ENCODE data around the gene ASAP2.

ASAP2 gene

DNA sequence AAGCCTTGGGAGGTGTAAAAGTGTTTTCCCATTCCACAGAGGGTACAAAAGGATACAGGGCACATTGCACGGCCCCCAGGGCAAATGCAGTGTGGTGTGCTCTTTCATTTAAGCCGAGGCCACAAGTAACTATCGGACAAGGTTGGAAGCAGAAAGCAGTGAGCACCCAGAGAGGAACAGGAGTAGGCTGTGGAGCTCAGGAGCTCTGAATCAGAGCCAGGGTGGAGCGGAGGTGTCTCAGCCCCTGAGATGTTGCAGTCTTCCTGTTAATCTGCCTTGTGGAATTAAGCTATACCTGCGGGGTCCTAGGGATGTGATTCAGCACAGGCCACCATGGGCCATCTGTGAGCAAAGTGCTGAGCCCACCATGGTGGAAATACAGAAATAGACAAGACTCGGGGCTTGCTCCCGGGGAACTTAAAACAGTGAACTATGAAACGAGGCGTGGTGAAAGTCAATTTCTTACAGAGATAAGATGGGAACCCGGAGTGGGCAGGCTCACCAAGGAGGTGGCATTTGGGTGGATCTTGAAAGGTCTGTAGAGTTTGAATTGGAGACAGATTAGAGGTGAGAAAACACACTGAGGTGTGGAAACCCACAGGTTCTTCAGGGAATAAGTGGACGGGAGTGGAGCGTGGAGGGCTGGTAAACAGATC is 44.0 kb downstream of the ASAP2 start:
- H3K4me3 ChIP-seq (ENCODE audit: low read depth, low read length) = no peak overlapping the region
- no peak for TF ChIP-seq CTCF (IDR thresholded peaks at IDR 0.05; ENCODE audit: borderline replicate concordance, insufficient read depth, low read depth, low read length)

- no peak overlapping the region for H3K4me3 ChIP-seq (ENCODE audit: low read depth, low read length)
- no peak for TF ChIP-seq CTCF (IDR thresholded peaks at IDR 0.05; ENCODE audit: borderline replicate concordance, insufficient read depth, low read depth, low read length)
Measured at GRCh38 chr2:9251154-9252001, 44.8 kb downstream of the ASAP2 start.

DNA sequence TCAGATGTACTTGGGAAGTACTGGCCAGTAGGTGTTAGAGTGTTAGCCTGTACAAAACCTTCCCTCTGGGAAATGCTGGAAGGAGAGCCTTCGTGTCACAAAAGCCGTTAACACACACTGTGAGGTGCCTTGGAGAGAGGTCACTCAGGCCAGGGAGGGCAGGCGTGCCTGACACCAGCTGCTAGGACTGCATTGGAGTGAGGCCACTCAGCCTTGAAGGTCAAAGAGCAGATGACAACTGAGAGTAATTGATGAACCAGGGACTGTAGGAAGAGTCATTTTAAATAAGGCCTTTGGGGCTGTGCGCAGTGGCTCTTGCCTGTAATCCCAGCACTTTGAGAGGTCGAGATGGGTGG is 45.4 kb downstream of the ASAP2 start:
- TF ChIP-seq CTCF (IDR thresholded peaks at IDR 0.05; ENCODE audit: borderline replicate concordance, insufficient read depth, low read depth, low read length) = no peak
- H3K4me3 ChIP-seq (ENCODE audit: low read depth, low read length) = no peak overlapping the region

DNA sequence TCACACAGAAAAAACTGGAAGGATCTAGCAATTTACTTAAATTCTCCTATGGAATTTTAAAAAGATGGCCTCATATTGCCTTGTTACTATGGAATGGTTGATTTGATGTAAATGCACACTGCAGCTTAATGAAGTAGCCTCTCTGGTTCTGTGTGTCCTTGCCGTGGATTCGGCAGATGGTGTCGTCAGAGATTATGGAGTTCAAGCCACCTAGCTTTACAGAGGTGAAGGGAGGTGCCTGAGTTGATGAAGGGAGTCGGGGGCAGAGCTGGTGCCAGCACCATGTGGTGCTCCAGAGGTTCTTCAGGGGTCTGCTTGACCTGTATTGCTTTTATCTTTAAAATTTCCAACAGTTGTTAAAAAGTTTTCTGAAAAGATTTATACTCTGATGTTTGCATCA is 48.8 kb downstream of the ASAP2 start:
- H3K4me3 ChIP-seq (ENCODE audit: low read depth, low read length) = no peak overlapping the region
- TF ChIP-seq CTCF (IDR thresholded peaks at IDR 0.05; ENCODE audit: borderline replicate concordance, insufficient read depth, low read depth, low read length) = no peak

DNA sequence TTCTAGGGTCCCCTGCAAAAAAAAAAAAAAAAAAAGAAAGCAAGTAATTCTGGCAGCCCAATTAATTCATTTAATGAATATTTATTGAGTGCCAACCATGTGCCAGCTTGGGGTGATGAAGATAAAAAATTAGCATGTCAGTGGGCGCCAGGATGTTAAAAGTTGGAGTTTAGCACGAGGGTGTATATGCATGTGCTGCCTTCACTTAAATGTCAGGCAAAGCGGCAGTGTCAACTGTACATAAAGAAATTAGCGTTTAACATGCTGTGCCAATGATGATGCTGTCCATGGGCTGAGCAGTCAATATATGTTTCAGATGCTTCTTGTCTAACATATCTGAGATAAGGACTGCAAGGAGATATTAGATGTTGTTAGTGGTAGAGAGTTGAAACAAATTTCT is 49.5 kb downstream of the ASAP2 start:
- TF ChIP-seq CTCF (IDR thresholded peaks at IDR 0.05; ENCODE audit: borderline replicate concordance, insufficient read depth, low read depth, low read length) = no peak
- H3K4me3 ChIP-seq (ENCODE audit: low read depth, low read length) = no peak overlapping the region

GRCh38 chr2:9256570-9257043 is 50.0 kb downstream of the ASAP2 start:
- no peak for TF ChIP-seq CTCF (IDR thresholded peaks at IDR 0.05; ENCODE audit: borderline replicate concordance, insufficient read depth, low read depth, low read length)
- H3K4me3 ChIP-seq (ENCODE audit: low read depth, low read length) = no peak overlapping the region

- TF ChIP-seq CTCF (IDR thresholded peaks at IDR 0.05; ENCODE audit: borderline replicate concordance, insufficient read depth, low read depth, low read length) = no peak
- H3K4me3 ChIP-seq (ENCODE audit: low read depth, low read length) = no peak overlapping the region
Measured at GRCh38 chr2:9258501-9258900, 51.9 kb downstream of the ASAP2 start.

Data from GM12875 (cell line).